Esophagus squamous epithelium (tissue), 5 donors: ENCODE results near the gene WHRN. TPM values are rescaled to one million over a fixed set of nuclear protein-coding genes. Genes with fewer than 3 reads are reported as not detected.

ENCODE experiments used
- DNase-seq: peaks from one replicate; lab custom pipeline; 2025; lab: John Stamatoyannopoulos, UW
- H3K27ac ChIP-seq, 4 donors: fragments of 200-600 bp; sonication (generic); one replicate each; pipeline ENCODE4 v1.5.1; 2016 to 2019; ENCODE audit warnings: mild to moderate bottlenecking in 1 of 4
- H3K27me3 ChIP-seq, 4 donors: fragments of 200-600 bp; sonication (generic); 1 replicate in 3 of 4; 2 replicates in 1 of 4; pipeline versions ENCODE4 v1.5.1 to v1.6.0; 2017 to 2021; ENCODE audit warnings: antibody characterized with exemption in 1 of 4
- H3K36me3 ChIP-seq, 3 donors: fragments of 200-600 bp; sonication (generic); one replicate each; pipeline ENCODE4 v1.5.1; 2016 to 2019
- H3K4me1 ChIP-seq, 3 donors: fragments of 200-600 bp; sonication (generic); one replicate each; pipeline ENCODE4 v1.5.1; 2017 to 2019
- H3K4me3 ChIP-seq, 4 donors: fragments of 200-600 bp; sonication (generic); 1 replicate in 3 of 4; 2 replicates in 1 of 4; pipeline ENCODE4 v1.5.1; 2016 to 2019; ENCODE audit warnings: mild to moderate bottlenecking in 2 of 4, moderate library complexity in 1 of 4
- H3K9me3 ChIP-seq, 3 donors: fragments of 200-600 bp; sonication (generic); one replicate each; pipeline ENCODE4 v1.5.1; 2016 to 2019
- CTCF ChIP-seq, 6 experiments: fragments of 450-650 bp in 4 of 6; fragments of 200-600 bp in 2 of 6; sonication (generic) in 2 of 6; IDR thresholded peaks; one replicate each; pipeline ENCODE4 v1.5.1; 2016 to 2019; ENCODE audit warnings: antibody characterized with exemption in 6 of 6, mild to moderate bottlenecking in 4 of 6, moderate library complexity in 4 of 6
- POLR2A ChIP-seq, 4 donors: fragments of 450-650 bp; IDR thresholded peaks; one replicate each; pipeline ENCODE4 v1.6.1; 2017; ENCODE audit warnings: antibody characterized with exemption in 4 of 4, mild to moderate bottlenecking in 4 of 4, moderate library complexity in 3 of 4
- WGBS, 2 donors: methylation state at CpG; one replicate each; pipeline ENCODE4 v1.1.5; 2018; 5-methylcytosine and 5-hydroxymethylcytosine counted together
- intact Hi-C: fragments of 100-400 bp; cut with DNase I; formaldehyde crosslinking; loops from one replicate; pipeline ENCODE4 v1.15.0; 2022
- total RNA-seq, 4 donors: library from RNA; depleted of rRNA; stranded (reverse); fragments of >200 nt; gene quantifications; one replicate each; pipeline ENCODE4 v1.1.0, GENCODE V29; 2016
- donor health status: DM: yes; HTN: yes; CAD: no.

The WHRN gene
- total RNA-seq, 4 donors from 2014 or later = 2.9 to 6.1 (median 3.4) TPM

GRCh38 chr9:114397219-114397847 lies 107.9 kb downstream of the WHRN start:
- peak overlapping the region; percentile 74 to 94 (median 82) for H3K4me3 ChIP-seq
- 16 to 20% methylated on average over 9 to 13 of the region's 14 CpGs for WGBS, 2 donors
- no peaks in the 10 kb centered on the region for H3K9me3 ChIP-seq
- no peak for DNase-seq
- H3K27ac ChIP-seq = peak overlapping the region; percentile 87 to 96 (median 92)
- H3K27me3 ChIP-seq = no peaks in the 10 kb centered on the region
- TF ChIP-seq CTCF (IDR thresholded peaks at IDR 0.05) (no peak), POLR2A (IDR thresholded peaks at IDR 0.05) (peak in 1 of 4 donors; percentile 28)
- H3K36me3 ChIP-seq = no peaks in the 10 kb centered on the region
- intact Hi-C loops = no loop called here
- H3K4me1 ChIP-seq = peaks cover 13 to 78% (median 38%) of the 10 kb centered on the region in 3 donors

- DNase-seq = no peak
- WGBS, 2 donors = 52 to 79% methylated on average over 15 to 16 of the region's 16 CpGs
- peak overlapping the region; percentile 87 to 96 (median 92) for H3K27ac ChIP-seq
- H3K27me3 ChIP-seq = no peaks in the 10 kb centered on the region
- H3K36me3 ChIP-seq = no peaks in the 10 kb centered on the region
- intact Hi-C loops = no loop called here
- H3K4me1 ChIP-seq = peaks cover 13 to 84% (median 42%) of the 10 kb centered on the region in 3 donors
- no peaks in the 10 kb centered on the region for H3K9me3 ChIP-seq
- TF ChIP-seq POLR2A (IDR thresholded peaks at IDR 0.05) = no peak
- no peak for TF ChIP-seq CTCF (IDR thresholded peaks at IDR 0.05)
- peak overlapping the region in 3 of 4 donors; percentile 79 to 94 (median 86) for H3K4me3 ChIP-seq
Measured at GRCh38 chr9:114396558-114397218, 108.6 kb downstream of the WHRN start.

- no peak for DNase-seq
- peak overlapping the region in 3 of 4 donors; percentile 25 to 76 (median 59) for H3K27ac ChIP-seq
- H3K36me3 ChIP-seq = no peaks in the 10 kb centered on the region
- WGBS, 2 donors = 90 to 91% methylated on average over 4 to 5 of the region's 5 CpGs
- no peak overlapping the region for H3K4me3 ChIP-seq
- H3K9me3 ChIP-seq = no peaks in the 10 kb centered on the region
- H3K27me3 ChIP-seq = no peaks in the 10 kb centered on the region
- TF ChIP-seq POLR2A (IDR thresholded peaks at IDR 0.05) (no peak), CTCF (IDR thresholded peaks at IDR 0.05) (no peak)
- peaks cover 13 to 91% (median 43%) of the 10 kb centered on the region in 3 donors for H3K4me1 ChIP-seq
- intact Hi-C loops = no loop called here
Measured at GRCh38 chr9:114395768-114396167, 109.5 kb downstream of the WHRN start.

GRCh38 chr9:114395334-114395617 lies 110.0 kb downstream of the WHRN start:
- peaks cover 13 to 96% (median 47%) of the 10 kb centered on the region in 3 donors for H3K4me1 ChIP-seq

More at GRCh38 chr9:114395334-114395617, 110.0 kb downstream of the WHRN start:
- no peaks in the 10 kb centered on the region for H3K36me3 ChIP-seq
- peak overlapping the region in 3 of 4 donors; percentile 59 to 76 (median 74) for H3K27ac ChIP-seq
- peak overlapping the region in 1 of 4 donors; percentile 7 for H3K4me3 ChIP-seq
- WGBS, 2 donors = 41 to 47% methylated on average over 4 to 5 of the region's 5 CpGs
- no peak for TF ChIP-seq POLR2A (IDR thresholded peaks at IDR 0.05)
- no peak for TF ChIP-seq CTCF (IDR thresholded peaks at IDR 0.05)
- intact Hi-C loops = no loop called here
- no peak for DNase-seq
- no peaks in the 10 kb centered on the region for H3K9me3 ChIP-seq
- no peaks in the 10 kb centered on the region for H3K27me3 ChIP-seq
